Ovary (tissue), 9 donors: ENCODE results near the gene NRIP1. TPM values are rescaled to one million over a fixed set of nuclear protein-coding genes. Genes with fewer than 3 reads are reported as not detected.

ENCODE experiments used
- DNase-seq, 5 donors: peaks; one replicate each; pipeline ENCODE4 v3.0.0-alpha.2; 2019 to 2020
- H3K27ac ChIP-seq, 2 donors: fragments of 200-600 bp; one replicate each; pipeline versions ENCODE4 v1.5.1 to v1.8.0; 2019 to 2022
- H3K27me3 ChIP-seq: fragments of 200-600 bp; one replicate; pipeline ENCODE4 v1.8.0; 2022
- H3K36me3 ChIP-seq: fragments of 200-600 bp; sonication (generic); one replicate; pipeline ENCODE4 v1.5.1; 2019
- H3K4me1 ChIP-seq: one replicate; pipeline ENCODE4 v1.8.1; 2013; ENCODE audit warnings: mild to moderate bottlenecking, moderate library complexity; ENCODE audit not compliant: insufficient read depth
- H3K4me3 ChIP-seq: fragments of 200-600 bp; sonication (generic); one replicate; pipeline ENCODE4 v1.5.1; 2017
- H3K9me3 ChIP-seq, 2 donors: fragments of 200-600 bp in 1 of 2; sonication (generic) in 1 of 2; one replicate each; pipeline versions ENCODE4 v1.5.1 to v1.8.1; 2013 to 2019; ENCODE audit warnings: mild to moderate bottlenecking in 1 of 2, moderate library complexity in 1 of 2
- EP300 ChIP-seq: sonication (generic); formaldehyde crosslinking; IDR thresholded peaks from one replicate; pipeline ENCODE4 v1.6.1; 2017; ENCODE audit warnings: antibody characterized with exemption
- POLR2A ChIP-seq: fragments of 450-650 bp; IDR thresholded peaks from one replicate; pipeline ENCODE4 v1.6.1; 2017; ENCODE audit warnings: antibody characterized with exemption, mild to moderate bottlenecking, moderate library complexity
- WGBS, 3 donors: extraction: QIAGEN DNeasy Blood & Tissue Kit in 1 of 3; methylation state at CpG; one replicate each; pipeline versions ENCODE4 v1.1.5 to v1.1.7; 2013 to 2017; 5-methylcytosine and 5-hydroxymethylcytosine counted together
- intact Hi-C, 4 donors: fragments of 100-400 bp; cut with DNase I; formaldehyde crosslinking; loops; one replicate each; pipeline versions ENCODE4 v1.11.0 to v1.15.1; 2022 to 2023
- polyA plus RNA-seq, 2 donors: library from polyadenylated mRNA; stranded (reverse); fragments of 200-250 nt in 1 of 2; fragments of 350-450 nt in 1 of 2; fragmentation: Illumina TruSeq in 1 of 2; extraction: RNeasy Lipid Tissue Mini Kit (QIAGEN cat#74804) in 1 of 2; gene quantifications; one replicate each; pipeline ENCODE4 v1.2.3, GENCODE V29; 2013 to 2014
- total RNA-seq, 7 donors: library from RNA; depleted of rRNA in 2 of 7; stranded (reverse); fragments of >200 nt in 2 of 7; fragmentation: NEBNext Ultra II Directional in 3 of 7; extraction: Animal tissue kit (Norgen Biotek cat#: 25700) in 3 of 7; gene quantifications; one replicate each; pipeline versions ENCODE4 v1.1.0 to v1.2.4, GENCODE V29; 2016 to 2023
- TF ChIP-seq, protein P1 (sequence below), 3 donors: fragments of 450-650 bp in 2 of 3; fragments of 200-600 bp in 1 of 3; IDR thresholded peaks; one replicate each; pipeline versions ENCODE4 v1.5.1 to v1.8.0; 2016 to 2022; ENCODE audit warnings: antibody characterized with exemption in 3 of 3, mild to moderate bottlenecking in 1 of 3
- donor health status: DM: no; HTN: no; CAD: no; lungs with moderate emphysema.
- donor health status: DM: no; HTN: no; CAD: no.
- donor health status: Bipolar disorder and iron deficiency.
- donor health status: DM: yes; HTN: yes; CAD: no.
- donor health status: DM: no; HTN: no; CAD: no.
- donor health status: DM: yes; HTN: yes; CAD: no.

NRIP1 gene
- total and polyA plus RNA-seq, 9 donors, result 9.4 to 56.6 (median 39.9) TPM

DNA sequence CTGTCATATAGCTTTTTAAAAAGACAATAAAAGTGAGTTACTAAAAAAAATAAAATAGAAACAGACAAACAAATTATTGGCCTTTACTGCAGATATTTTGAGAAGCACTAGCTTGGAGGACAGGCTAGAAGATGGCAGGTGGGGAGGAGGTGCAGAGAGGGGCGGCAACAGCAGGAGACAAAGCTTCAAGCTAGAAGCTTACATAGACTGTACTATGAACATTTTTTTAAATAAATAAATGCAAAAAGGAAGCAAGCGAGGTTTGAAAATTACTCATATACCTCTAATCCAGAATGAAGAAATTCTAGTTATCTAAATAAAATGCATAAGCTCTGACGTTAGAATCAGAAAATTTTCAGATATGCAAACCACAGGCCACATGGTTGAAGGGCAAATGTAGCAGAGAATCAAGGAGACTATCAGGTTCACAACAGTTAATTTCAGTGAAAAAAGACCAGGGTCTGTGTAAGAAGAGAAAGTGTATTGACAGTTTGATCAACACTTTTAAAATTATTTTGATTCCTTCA, 54.9 kb downstream of the NRIP1 start:
- DNase-seq, result no peak
- intact Hi-C loops, result no loop called here
- H3K27me3 ChIP-seq, result no peaks in the 10 kb centered on the region
- peaks cover 7% of the 10 kb centered on the region for H3K4me1 ChIP-seq
- TF ChIP-seq, protein P1, sequence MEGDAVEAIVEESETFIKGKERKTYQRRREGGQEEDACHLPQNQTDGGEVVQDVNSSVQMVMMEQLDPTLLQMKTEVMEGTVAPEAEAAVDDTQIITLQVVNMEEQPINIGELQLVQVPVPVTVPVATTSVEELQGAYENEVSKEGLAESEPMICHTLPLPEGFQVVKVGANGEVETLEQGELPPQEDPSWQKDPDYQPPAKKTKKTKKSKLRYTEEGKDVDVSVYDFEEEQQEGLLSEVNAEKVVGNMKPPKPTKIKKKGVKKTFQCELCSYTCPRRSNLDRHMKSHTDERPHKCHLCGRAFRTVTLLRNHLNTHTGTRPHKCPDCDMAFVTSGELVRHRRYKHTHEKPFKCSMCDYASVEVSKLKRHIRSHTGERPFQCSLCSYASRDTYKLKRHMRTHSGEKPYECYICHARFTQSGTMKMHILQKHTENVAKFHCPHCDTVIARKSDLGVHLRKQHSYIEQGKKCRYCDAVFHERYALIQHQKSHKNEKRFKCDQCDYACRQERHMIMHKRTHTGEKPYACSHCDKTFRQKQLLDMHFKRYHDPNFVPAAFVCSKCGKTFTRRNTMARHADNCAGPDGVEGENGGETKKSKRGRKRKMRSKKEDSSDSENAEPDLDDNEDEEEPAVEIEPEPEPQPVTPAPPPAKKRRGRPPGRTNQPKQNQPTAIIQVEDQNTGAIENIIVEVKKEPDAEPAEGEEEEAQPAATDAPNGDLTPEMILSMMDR (IDR thresholded peaks at IDR 0.05), result no peak
- TF ChIP-seq EP300 (no peak), POLR2A (no peak)
- no peak overlapping the region for H3K4me3 ChIP-seq
- H3K27ac ChIP-seq, result no peak overlapping the region
- H3K9me3 ChIP-seq, result no peaks in the 10 kb centered on the region
- H3K36me3 ChIP-seq, result no peaks in the 10 kb centered on the region
- WGBS, 3 donors, result 73 to 77% (median 75%) methylated on average over 3 of the region's 3 CpGs

DNA sequence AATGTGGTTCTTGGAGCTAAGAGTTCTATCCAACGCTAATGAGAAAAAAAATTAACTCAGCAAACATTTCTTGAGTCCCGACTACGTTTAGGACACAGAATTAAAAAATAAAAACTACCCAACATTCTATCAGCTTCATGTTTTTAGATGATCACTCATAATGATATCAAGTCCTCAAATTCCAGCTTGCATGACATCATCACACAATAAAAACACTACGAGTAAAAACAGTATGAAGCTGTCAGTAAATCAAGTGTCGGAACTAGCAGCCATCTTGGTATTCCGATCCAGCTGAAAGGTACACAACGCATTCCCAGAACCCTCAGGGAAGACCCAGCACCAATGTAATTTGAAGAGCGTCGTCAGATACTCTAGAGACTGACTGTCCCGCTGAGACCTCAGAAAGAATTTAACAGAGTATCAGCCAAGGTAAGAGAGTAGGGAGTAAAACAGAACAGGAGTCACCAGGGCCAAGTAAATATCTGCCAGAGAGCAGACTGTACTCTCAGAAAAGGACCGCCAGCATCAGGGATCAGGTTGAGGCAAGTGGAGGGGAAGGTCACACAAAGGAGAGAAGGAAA, 57.0 kb downstream of the NRIP1 start:
- H3K9me3 ChIP-seq, result no peaks in the 10 kb centered on the region
- 80 to 92% (median 90%) methylated on average over 11 of the region's 11 CpGs for WGBS, 3 donors
- H3K4me1 ChIP-seq, result peaks cover 14% of the 10 kb centered on the region
- H3K36me3 ChIP-seq, result no peaks in the 10 kb centered on the region
- TF ChIP-seq EP300 (no peak), POLR2A (no peak)
- TF ChIP-seq, protein P1 (IDR thresholded peaks at IDR 0.05), result no peak
- DNase-seq, result no peak
- intact Hi-C loops, result no loop called here
- no peak overlapping the region for H3K27ac ChIP-seq
- no peaks in the 10 kb centered on the region for H3K27me3 ChIP-seq
- H3K4me3 ChIP-seq, result no peak overlapping the region

DNA sequence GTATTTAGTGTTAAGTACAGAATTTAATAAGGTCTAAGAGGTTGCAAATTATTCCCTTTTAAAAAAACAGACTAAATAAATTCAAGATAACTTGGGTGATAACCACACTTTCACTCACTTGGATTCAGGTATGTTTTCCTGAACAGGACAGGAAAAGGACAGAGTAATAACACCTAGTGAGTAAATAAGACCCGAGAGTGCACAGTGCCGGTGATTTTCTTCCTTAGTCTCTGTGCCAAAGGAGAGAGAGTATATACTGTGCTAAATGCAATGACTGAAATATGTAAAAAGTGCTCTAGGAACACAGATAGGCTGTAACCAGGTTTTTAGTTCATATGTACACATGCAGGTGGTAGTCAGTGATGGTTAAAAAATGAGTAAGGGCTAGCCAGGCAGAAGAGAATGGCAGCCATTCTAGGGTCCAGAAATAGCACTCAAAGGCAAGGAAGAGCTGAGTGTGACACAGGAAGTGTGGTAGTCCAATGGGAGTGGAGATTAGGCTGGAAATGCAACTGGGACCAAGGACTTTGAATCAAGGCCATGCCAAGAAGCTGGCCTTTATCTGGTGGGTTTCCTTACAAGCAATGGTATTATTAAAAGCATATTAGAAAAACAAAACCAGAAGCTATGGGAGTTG, 58.1 kb downstream of the NRIP1 start:
- peaks cover 19% of the 10 kb centered on the region for H3K4me1 ChIP-seq
- no peak for TF ChIP-seq EP300
- 45 to 66% (median 52%) methylated on average over 2 of the region's 2 CpGs for WGBS, 3 donors

DNA sequence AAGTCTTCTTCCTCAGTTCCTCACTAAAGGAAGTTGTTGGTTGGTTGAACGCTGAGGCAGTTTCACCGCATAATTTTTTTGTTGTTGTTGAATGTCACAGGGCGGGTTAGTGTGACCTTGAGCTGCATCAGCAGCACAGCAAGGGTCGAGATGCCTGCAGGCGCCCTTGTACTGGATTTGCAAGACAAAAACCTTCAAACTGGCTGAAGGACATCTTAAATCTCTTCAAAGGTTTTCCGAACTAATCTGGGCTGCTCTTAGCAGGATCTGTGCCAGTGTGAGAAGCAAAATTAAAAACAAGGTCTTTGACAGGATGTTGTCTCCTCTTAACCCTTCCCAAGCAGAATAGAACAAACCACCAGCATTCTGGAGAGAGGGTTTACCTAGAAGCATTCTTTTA, 59.4 kb downstream of the NRIP1 start:
- H3K4me3 ChIP-seq, result peak overlapping the region; percentile 16
- intact Hi-C loops, result no loop called here

More for the DNA sequence above, 58.1 kb downstream of the NRIP1 start:
- H3K9me3 ChIP-seq, result no peaks in the 10 kb centered on the region
- no peak for DNase-seq
- H3K4me3 ChIP-seq, result no peak overlapping the region
- no peaks in the 10 kb centered on the region for H3K27me3 ChIP-seq
- intact Hi-C loops, result no loop called here
- H3K27ac ChIP-seq, result peak overlapping the region in 1 of 2 donors; percentile 9
- H3K36me3 ChIP-seq, result no peaks in the 10 kb centered on the region

More for the DNA sequence above, 59.4 kb downstream of the NRIP1 start:
- Histone ChIP-seq H3K9me3 (no peaks in the 10 kb centered on the region), H3K36me3 (no peaks in the 10 kb centered on the region), H3K27ac (peak overlapping the region in 1 of 2 donors; percentile 46), H3K27me3 (no peaks in the 10 kb centered on the region), H3K4me1 (peaks cover 18% of the 10 kb centered on the region)
- WGBS, 3 donors, result 1 to 7% (median 1%) methylated on average over 6 of the region's 6 CpGs
- TF ChIP-seq, protein P1 (IDR thresholded peaks at IDR 0.05), result no peak
- TF ChIP-seq POLR2A, result no peak
- peak; percentile 42 to 71 (median 66) for DNase-seq
